H1 (cell line): Measurements from ENCODE around the gene IMPG2. TPM values are rescaled to one million over a fixed set of nuclear protein-coding genes. Genes with fewer than 3 reads are reported as not detected.

Experiments used
- CTCF ChIA-PET: fragments of 300-600 bp; sonication (Branson Sonifier 250); formaldehyde crosslinking; loops from one replicate; lab custom pipeline; 2021; ENCODE audit not compliant: partially characterized antibody; lab: Charles Lee
- POLR2A ChIA-PET: fragments of 300-600 bp; sonication (Branson Sonifier 250); formaldehyde crosslinking; loops from one replicate; lab custom pipeline; 2021; ENCODE audit warnings: inconsistent platforms; ENCODE audit not compliant: partially characterized antibody; lab: Charles Lee
- DNase-seq, 2 experiments: peaks; one replicate each; pipeline versions ENCODE4 v3.0.0 to v3.0.0-alpha.2; 2010 to 2022; ENCODE audit warnings: low spot score in 2 of 2, low read depth in 1 of 2, mixed read lengths in 1 of 2
- FAIRE-seq: peaks from 2 replicates; lab custom pipeline; 2011; peaks lifted over from hg19 to GRCh38; lab: Jason Lieb, UNC
- H2AFZ ChIP-seq: 2 replicates; pipeline ENCODE4 v1.8.1; 2012; ENCODE audit warnings: low read length, inconsistent platforms
- H2AK5ac ChIP-seq: 2 replicates; pipeline ENCODE4 v1.6.1; 2013; ENCODE audit warnings: low read depth, low read length
- H2BK120ac ChIP-seq: replicated peaks from 2 replicates; pipeline ENCODE3; 2013; ENCODE audit warnings: low read depth, low read length, inconsistent platforms
- H2BK12ac ChIP-seq: 2 replicates; pipeline ENCODE4 v1.6.1; 2013; ENCODE audit warnings: low read depth, low read length
- H2BK15ac ChIP-seq: 2 replicates; pipeline ENCODE4 v1.6.1; 2013; ENCODE audit warnings: low read length
- H2BK20ac ChIP-seq: 2 replicates; pipeline ENCODE4 v1.6.1; 2013; ENCODE audit warnings: low read length
- H2BK5ac ChIP-seq: 2 replicates; pipeline ENCODE4 v1.6.1; 2013; ENCODE audit warnings: low read depth, low read length
- H3K14ac ChIP-seq: 2 replicates; pipeline ENCODE4 v1.6.1; 2013; ENCODE audit warnings: inconsistent platforms; ENCODE audit not compliant: insufficient read length
- H3K18ac ChIP-seq: 2 replicates; pipeline ENCODE4 v1.6.1; 2013; ENCODE audit warnings: low read length; ENCODE audit errors: extremely low read depth
- H3K23ac ChIP-seq: 2 replicates; pipeline ENCODE4 v1.6.1; 2013; ENCODE audit warnings: inconsistent platforms; ENCODE audit not compliant: insufficient read length
- H3K23me2 ChIP-seq: 2 replicates; pipeline ENCODE4 v1.6.1; 2013; ENCODE audit warnings: low read depth, low read length
- H3K27ac ChIP-seq: 2 replicates; pipeline ENCODE4 v1.6.1; 2011; ENCODE audit warnings: low read depth, low read length, inconsistent platforms
- H3K27me3 ChIP-seq, 4 experiments: replicated peaks in 1 of 4; 1 replicate in 1 of 4; 2 replicates in 3 of 4; pipeline versions ENCODE4 v1.6.1 to v1.8.1; 2011 to 2013; ENCODE audit warnings: low read length in 3 of 4, mild to moderate bottlenecking in 3 of 4, inconsistent platforms in 2 of 4, mixed read lengths in 2 of 4, moderate library complexity in 1 of 4; ENCODE audit not compliant: control insufficient read depth in 3 of 4, insufficient read depth in 3 of 4; ENCODE audit errors: extremely low read depth in 1 of 4
- H3K36me3 ChIP-seq, 4 experiments: 2 replicates each; pipeline versions ENCODE4 v1.6.1 to v1.8.1; 2011 to 2013; ENCODE audit warnings: mild to moderate bottlenecking in 4 of 4, low read length in 3 of 4, moderate library complexity in 2 of 4, control low read depth in 1 of 4, inconsistent platforms in 1 of 4; ENCODE audit not compliant: insufficient read depth in 4 of 4, control insufficient read depth in 2 of 4
- H3K4ac ChIP-seq: replicated peaks from 2 replicates; pipeline ENCODE3; 2013; ENCODE audit warnings: low read length, low read depth, mixed read lengths, inconsistent platforms; ENCODE audit not compliant: insufficient read length
- H3K4me1 ChIP-seq, 4 experiments: replicated peaks in 1 of 4; 1 replicate in 1 of 4; 2 replicates in 3 of 4; pipeline versions ENCODE4 v1.6.1 to v1.8.1; 2011 to 2013; ENCODE audit warnings: low read length in 3 of 4, inconsistent platforms in 2 of 4, mixed read lengths in 1 of 4; ENCODE audit not compliant: insufficient read depth in 4 of 4, control insufficient read depth in 3 of 4
- H3K4me2 ChIP-seq, 2 experiments: 2 replicates each; pipeline versions ENCODE4 v1.6.1 to v1.8.1; 2011 to 2013; ENCODE audit warnings: low read depth in 2 of 2, low read length in 2 of 2, control low read depth in 1 of 2, inconsistent platforms in 1 of 2, mild to moderate bottlenecking in 1 of 2; ENCODE audit not compliant: insufficient read depth in 1 of 2
- H3K4me3 ChIP-seq, 4 experiments: fragments of 200-600, 300-600 bp in 1 of 4; sonication (generic), shearing (Covaris generic), sonication (Bioruptor Twin) in 1 of 4; 2 replicates each; pipeline versions ENCODE4 v1.5.1 to v1.8.1; 2011 to 2016; ENCODE audit warnings: low read length in 4 of 4, low read depth in 3 of 4, control low read depth in 2 of 4, inconsistent platforms in 2 of 4, mild to moderate bottlenecking in 2 of 4, mixed read lengths in 1 of 4, moderate library complexity in 1 of 4; ENCODE audit not compliant: insufficient read depth in 2 of 4; ENCODE audit errors: extremely low read depth in 1 of 4
- H3K56ac ChIP-seq: replicated peaks from 2 replicates; pipeline ENCODE3; 2013; ENCODE audit warnings: low read depth, mild to moderate bottlenecking, mixed read lengths, low read length, inconsistent platforms; ENCODE audit not compliant: insufficient read length
- H3K79me1 ChIP-seq: 2 replicates; pipeline ENCODE4 v1.6.1; 2013; ENCODE audit warnings: low read depth, low read length, control low read depth
- H3K79me2 ChIP-seq, 2 experiments: 2 replicates each; pipeline versions ENCODE4 v1.6.1 to v1.8.1; 2012 to 2013; ENCODE audit warnings: low read length in 2 of 2, mild to moderate bottlenecking in 2 of 2, inconsistent platforms in 1 of 2; ENCODE audit not compliant: insufficient read depth in 2 of 2, control insufficient read depth in 1 of 2
- H3K9ac ChIP-seq, 4 experiments: replicated peaks in 1 of 4; 1 replicate in 1 of 4; 2 replicates in 3 of 4; pipeline versions ENCODE4 v1.6.1 to v1.8.1; 2011 to 2013; ENCODE audit warnings: low read depth in 3 of 4, low read length in 3 of 4, control low read depth in 2 of 4, mild to moderate bottlenecking in 2 of 4, moderate library complexity in 2 of 4, inconsistent platforms in 1 of 4; ENCODE audit errors: extremely low read depth in 1 of 4
- H3K9me3 ChIP-seq, 2 experiments: 2 replicates each; pipeline versions ENCODE4 v1.6.1 to v1.8.1; 2012 to 2013; ENCODE audit warnings: mild to moderate bottlenecking in 2 of 2, moderate library complexity in 2 of 2, control low read depth in 1 of 2, inconsistent platforms in 1 of 2, low read depth in 1 of 2, low read length in 1 of 2, mixed read lengths in 1 of 2; ENCODE audit not compliant: insufficient read depth in 2 of 2
- H4K20me1 ChIP-seq, 2 experiments: replicated peaks in 1 of 2; 2 replicates each; pipeline versions ENCODE3 to v1.8.1; 2011 to 2013; ENCODE audit warnings: inconsistent platforms in 2 of 2, low read length in 2 of 2, mild to moderate bottlenecking in 1 of 2; ENCODE audit not compliant: insufficient read depth in 2 of 2, control insufficient read depth in 1 of 2
- H4K5ac ChIP-seq: 2 replicates; pipeline ENCODE4 v1.6.1; 2013; ENCODE audit warnings: low read length, low read depth, mixed read lengths, inconsistent platforms; ENCODE audit not compliant: insufficient read length
- H4K8ac ChIP-seq: 2 replicates; pipeline ENCODE4 v1.8.0; 2013; ENCODE audit warnings: mild to moderate bottlenecking, moderate library complexity, low read length, inconsistent platforms; ENCODE audit not compliant: insufficient read depth; ENCODE audit errors: extremely low read depth
- H4K91ac ChIP-seq: replicated peaks from 2 replicates; pipeline ENCODE3; 2013; ENCODE audit warnings: low read length, mixed read lengths, inconsistent platforms; ENCODE audit not compliant: insufficient read length
- CHD2 ChIP-seq: IDR thresholded peaks from 2 replicates; pipeline ENCODE4 v1.6.1; 2012; ENCODE audit warnings: low read length, improper control_type of control experiment
- KDM1A ChIP-seq: fragments of 200-600, 300-600 bp; sonication (generic); IDR thresholded peaks from 2 replicates; pipeline ENCODE4 v1.7.1; 2016; ENCODE audit warnings: mild to moderate bottlenecking, low read length, borderline replicate concordance
- NRF1 ChIP-seq: IDR thresholded peaks from 2 replicates; pipeline ENCODE4 v1.6.1; 2011; ENCODE audit warnings: mild to moderate bottlenecking, low read depth, low read length, improper control_type of control experiment
- SP4 ChIP-seq: IDR thresholded peaks from 2 replicates; pipeline ENCODE4 v1.6.1; 2012; ENCODE audit warnings: low read length, inconsistent platforms
- SUZ12 ChIP-seq: fragments of 200-600 bp; sonication (generic); IDR thresholded peaks from 2 replicates; pipeline ENCODE4 v1.6.1; 2012; ENCODE audit warnings: mild to moderate bottlenecking, inconsistent platforms, low read length, moderate library complexity, mixed read lengths
- TCF12 ChIP-seq: IDR thresholded peaks from 2 replicates; pipeline ENCODE4 v1.6.1; 2011; ENCODE audit warnings: low read depth, mild to moderate bottlenecking, low read length
- WGBS, 2 experiments: shearing (Covaris generic) in 1 of 2; methylation state at CpG; one replicate each; pipeline versions ENCODE4 v1.1.6 to v1.1.7; 2013 to 2015; ENCODE audit warnings: low lambda C conversion rate in 2 of 2, mixed read lengths in 2 of 2, inconsistent platforms in 1 of 2, low coverage in 1 of 2, missing lambda C conversion rate in 1 of 2; ENCODE audit not compliant: insufficient replicate concordance in 2 of 2, insufficient coverage in 1 of 2, insufficient read length in 1 of 2; ENCODE audit errors: extremely low coverage in 1 of 2, missing lambda C conversion rate in 1 of 2; 5-methylcytosine and 5-hydroxymethylcytosine counted together
- polyA plus RNA-seq, 7 experiments: library from polyadenylated mRNA; depleted of rRNA in 3 of 7; stranded (reverse) in 5 of 7; unstranded in 2 of 7; fragments of >200 nt in 5 of 7; fragments of 200-250 nt in 2 of 7; gene quantifications; 1 replicate in 5 of 7; 2 replicates in 1 of 7; 4 replicates in 1 of 7; pipeline versions ENCODE4 v1.2.1 to v1.2.3, GENCODE V29; 2011 to 2013; ENCODE audit warnings: missing spikeins in 2 of 7, mixed read lengths in 2 of 7
- total RNA-seq: library from RNA; stranded (reverse); fragmentation: NEBNext Ultra II Directional; extraction: Animal tissue kit (Norgen Biotek cat#: 25700); gene quantifications from 2 replicates; pipeline ENCODE4 v1.2.1, GENCODE V29; 2021

IMPG2 gene
- total and polyA plus RNA-seq, 2 of the 8 experiments (the other 6 are each of a cell fraction or from before 2014, with no cell fraction given), result 0.03 to 0.06 TPM

DNA sequence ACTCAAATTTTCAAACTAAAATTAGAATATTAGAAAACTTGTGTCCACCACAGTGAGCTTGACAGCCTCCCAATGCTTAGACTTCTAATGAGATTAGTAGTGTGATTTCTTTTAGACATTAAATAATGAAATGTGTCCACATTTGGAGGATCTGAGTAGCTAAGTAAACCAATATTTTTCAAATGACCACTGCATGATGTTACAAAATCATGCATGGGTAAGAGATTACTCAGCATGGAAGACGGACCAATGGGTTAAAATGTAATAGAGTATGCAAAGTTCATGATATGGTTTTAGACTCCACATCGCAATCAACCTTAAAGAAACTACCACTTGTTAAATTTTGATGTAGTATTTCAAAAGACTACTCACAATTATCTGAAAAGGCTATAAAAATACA, 130.6 kb downstream of the IMPG2 start:
- TF ChIP-seq TCF12 (no peak), NRF1 (no peak), SP4 (no peak), CHD2 (no peak), SUZ12 (no peak), KDM1A (no peak)
- TF ChIP-seq, all 59 proteins: peak for 0
- H3K18ac ChIP-seq, result no peak overlapping the region
- no peak for DNase-seq
- H3K36me3 ChIP-seq, result no peaks in the 10 kb centered on the region
- H3K56ac ChIP-seq, result no peak overlapping the region
- no peak overlapping the region for H3K4me3 ChIP-seq
- H3K79me1 ChIP-seq, result no peaks in the 10 kb centered on the region
- H4K5ac ChIP-seq, result no peak overlapping the region
- H3K9me3 ChIP-seq, result peaks cover 0 to 3% of the 10 kb centered on the region in 2 experiments; a peak in 2 of 4 replicates
- H3K9ac ChIP-seq, result no peak overlapping the region
- no peaks in the 10 kb centered on the region for H4K20me1 ChIP-seq
- POLR2A ChIA-PET, result no interaction called here
- no peak overlapping the region for H3K4ac ChIP-seq
- no peak overlapping the region for H2BK120ac ChIP-seq
- no peak overlapping the region for H3K27ac ChIP-seq
- H2BK12ac ChIP-seq, result no peak overlapping the region
- FAIRE-seq, result no peak
- no peak overlapping the region for H3K23ac ChIP-seq
- no peaks in the 10 kb centered on the region for H3K79me2 ChIP-seq
- H3K4me2 ChIP-seq, result no peak overlapping the region
- H3K14ac ChIP-seq, result no peak overlapping the region
- no peaks in the 10 kb centered on the region for H3K27me3 ChIP-seq
- no peak overlapping the region for H2AFZ ChIP-seq
- H2AK5ac ChIP-seq, result no peak overlapping the region
- no peaks in the 10 kb centered on the region for H3K4me1 ChIP-seq
- CTCF ChIA-PET, result interaction anchor here (0.7 to 2.3 kb wide), 7 partner anchors 9 to 727 kb away, joined by 3 to 12 read pairs (median 3); no protein-coding TSS in a partner anchor
- WGBS, 2 experiments, result 92% methylated on average over 2 of the region's 2 CpGs; no CpG with 5 or more reads in 1 of the 2 experiments
- no peak overlapping the region for H2BK20ac ChIP-seq
- H4K91ac ChIP-seq, result no peak overlapping the region
- H2BK15ac ChIP-seq, result no peak overlapping the region
- no peak overlapping the region for H4K8ac ChIP-seq
- H3K23me2 ChIP-seq, result no peaks in the 10 kb centered on the region
- H2BK5ac ChIP-seq, result no peak overlapping the region
